Peyer's patch (tissue), 4 donors: ENCODE measurements around the gene CERK.

Source experiments
- POLR2A ChIP-seq, 2 donors: fragments of 450-650 bp; IDR thresholded peaks; one replicate each; pipeline ENCODE4 v1.5.1; 2017; ENCODE audit warnings: antibody characterized with exemption in 2 of 2, mild to moderate bottlenecking in 2 of 2, moderate library complexity in 2 of 2
- TF ChIP-seq, protein P1 (sequence below), 6 experiments: fragments of 450-650 bp in 4 of 6; fragments of 200-600 bp in 2 of 6; sonication (generic) in 1 of 6; IDR thresholded peaks; one replicate each; pipeline ENCODE4 v1.5.1; 2017 to 2019; ENCODE audit warnings: antibody characterized with exemption in 6 of 6, mild to moderate bottlenecking in 3 of 6, moderate library complexity in 1 of 6

DNA sequence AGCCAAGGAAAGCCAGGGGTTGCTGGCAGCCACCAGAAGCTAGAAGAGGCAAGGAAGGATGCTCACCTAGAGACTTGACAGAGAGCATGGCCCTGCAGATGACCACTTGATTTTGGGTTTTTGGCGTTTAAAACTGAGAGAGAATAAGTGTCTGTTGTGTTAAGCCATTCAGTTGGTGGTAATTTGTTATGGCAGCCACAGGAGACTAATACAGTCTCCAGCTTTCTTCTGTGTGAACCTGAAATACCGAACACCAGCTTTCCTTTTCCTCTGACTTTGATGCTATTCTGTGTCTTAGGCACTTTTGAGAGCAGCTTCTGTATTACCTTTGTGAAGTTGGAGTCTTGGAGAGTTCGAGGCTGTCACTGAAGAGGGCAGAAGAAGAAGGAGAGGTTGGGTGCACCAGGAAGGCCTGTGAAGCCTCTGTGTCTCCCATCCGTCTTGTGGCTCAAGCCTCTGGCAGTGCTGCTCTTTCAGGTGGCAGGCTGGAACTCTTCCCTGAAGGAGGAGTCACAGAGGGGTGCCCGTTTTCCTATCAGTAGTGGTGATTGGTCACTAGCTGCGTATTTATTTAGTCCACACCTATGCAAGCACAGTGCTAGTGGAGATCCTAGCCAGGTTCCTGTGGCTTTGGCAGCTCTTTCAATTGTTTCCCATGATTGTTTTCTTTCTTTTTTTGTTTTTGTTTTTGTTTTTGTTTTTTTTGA is 26.9 kb upstream of the CERK start:
- TF ChIP-seq, protein P1, sequence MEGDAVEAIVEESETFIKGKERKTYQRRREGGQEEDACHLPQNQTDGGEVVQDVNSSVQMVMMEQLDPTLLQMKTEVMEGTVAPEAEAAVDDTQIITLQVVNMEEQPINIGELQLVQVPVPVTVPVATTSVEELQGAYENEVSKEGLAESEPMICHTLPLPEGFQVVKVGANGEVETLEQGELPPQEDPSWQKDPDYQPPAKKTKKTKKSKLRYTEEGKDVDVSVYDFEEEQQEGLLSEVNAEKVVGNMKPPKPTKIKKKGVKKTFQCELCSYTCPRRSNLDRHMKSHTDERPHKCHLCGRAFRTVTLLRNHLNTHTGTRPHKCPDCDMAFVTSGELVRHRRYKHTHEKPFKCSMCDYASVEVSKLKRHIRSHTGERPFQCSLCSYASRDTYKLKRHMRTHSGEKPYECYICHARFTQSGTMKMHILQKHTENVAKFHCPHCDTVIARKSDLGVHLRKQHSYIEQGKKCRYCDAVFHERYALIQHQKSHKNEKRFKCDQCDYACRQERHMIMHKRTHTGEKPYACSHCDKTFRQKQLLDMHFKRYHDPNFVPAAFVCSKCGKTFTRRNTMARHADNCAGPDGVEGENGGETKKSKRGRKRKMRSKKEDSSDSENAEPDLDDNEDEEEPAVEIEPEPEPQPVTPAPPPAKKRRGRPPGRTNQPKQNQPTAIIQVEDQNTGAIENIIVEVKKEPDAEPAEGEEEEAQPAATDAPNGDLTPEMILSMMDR (IDR thresholded peaks at IDR 0.05) = no peak
- TF ChIP-seq POLR2A (IDR thresholded peaks at IDR 0.05) = no peak
